CD4-positive, alpha-beta T cell treated with Interleukin-6 at 100 ng/mL for 8 hours (primary cell): ENCODE results near the gene CYB561D1.
A peak's percentile ranks its signal among the peaks of the same experiment; 100 is the strongest.

Experiments used
- DNase-seq: peaks from one replicate; pipeline ENCODE4 v3.0.0-alpha.2; 2020; ENCODE audit warnings: mixed read lengths, low spot score

Gene CYB561D1

GRCh38 chr1:109481646-109482045, 12.2 kb upstream of the CYB561D1 start:
- no peak for DNase-seq

GRCh38 chr1:109482242-109482641, 11.7 kb upstream of the CYB561D1 start:
- no peak for DNase-seq

GRCh38 chr1:109482791-109483671, 10.9 kb upstream of the CYB561D1 start:
- DNase-seq = peak; percentile 35

DNA sequence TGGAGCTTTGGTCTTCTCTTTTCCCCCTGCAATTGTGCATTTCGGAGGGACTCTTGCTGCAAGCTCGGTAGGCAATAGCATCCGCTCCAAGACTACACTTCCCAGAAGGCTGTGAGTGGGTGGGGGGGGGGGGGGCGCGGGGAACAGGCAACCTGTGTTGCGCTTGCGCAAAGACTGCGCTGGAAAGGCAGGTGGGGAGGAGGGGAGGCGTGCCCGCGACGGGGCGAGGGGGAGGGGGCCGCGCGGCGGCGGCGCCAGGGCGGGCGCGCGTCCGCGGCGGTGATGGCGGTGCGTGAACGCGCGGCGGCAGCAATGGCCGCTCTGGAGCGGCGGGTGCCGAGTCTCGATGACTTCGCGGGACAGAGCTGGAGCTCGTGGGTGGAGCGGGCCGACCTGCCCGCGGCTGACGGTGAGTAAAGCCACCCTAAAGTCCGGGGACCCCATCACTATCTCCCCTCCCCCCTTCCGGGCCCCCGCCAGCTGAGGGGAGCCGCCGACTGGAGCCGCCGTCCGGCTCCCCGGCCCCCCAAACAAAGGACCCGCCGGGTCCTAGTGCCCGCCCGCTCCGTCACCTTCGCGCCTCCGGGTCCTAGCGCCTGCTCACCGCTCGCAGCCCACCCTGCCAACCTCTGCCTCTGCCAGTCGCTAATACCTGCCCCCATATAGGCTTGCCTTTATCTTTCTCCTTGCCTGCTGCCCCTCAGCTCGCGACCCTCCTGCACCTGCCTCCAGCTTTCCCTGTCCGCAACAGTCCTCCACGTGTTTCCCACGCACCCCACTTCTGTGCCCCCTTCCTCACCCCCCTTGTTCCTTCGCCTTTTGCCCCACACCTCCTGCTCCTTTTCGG, 10.0 kb upstream of the CYB561D1 start, which contains the start of gene ATXN7L2:
Gene ATXN7L2 (plus strand): TSS at position 234 of the 847 bp plus-strand sequence. CDS start 49 bp downstream, at position 283.
- DNase-seq = peak; percentile 97

DNA sequence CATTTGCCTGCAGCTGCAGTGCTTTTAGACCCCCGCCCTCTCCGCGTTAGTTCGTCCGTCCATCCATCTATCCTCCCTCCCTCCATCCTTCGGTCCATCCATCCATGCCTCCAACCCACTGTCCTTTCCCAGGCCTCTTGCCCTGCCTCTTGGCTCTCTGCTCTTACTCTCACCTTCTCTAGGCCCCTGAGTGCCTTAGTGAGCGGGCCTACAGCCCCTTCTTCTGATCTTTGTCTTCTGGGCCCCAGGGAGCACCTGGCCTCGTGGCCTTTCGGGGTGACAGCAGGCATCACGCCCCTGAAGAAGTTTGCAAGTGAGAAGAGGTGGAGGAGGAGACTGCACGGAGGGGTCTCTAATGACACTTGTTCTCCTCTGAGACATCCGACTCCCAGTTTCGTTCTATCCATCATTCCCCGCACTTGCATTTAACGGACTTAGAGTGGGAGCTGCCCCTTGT, 9.3 kb upstream of the CYB561D1 start:
- DNase-seq = no peak

GRCh38 chr1:109485001-109485400, 8.9 kb upstream of the CYB561D1 start:
- no peak for DNase-seq

DNA sequence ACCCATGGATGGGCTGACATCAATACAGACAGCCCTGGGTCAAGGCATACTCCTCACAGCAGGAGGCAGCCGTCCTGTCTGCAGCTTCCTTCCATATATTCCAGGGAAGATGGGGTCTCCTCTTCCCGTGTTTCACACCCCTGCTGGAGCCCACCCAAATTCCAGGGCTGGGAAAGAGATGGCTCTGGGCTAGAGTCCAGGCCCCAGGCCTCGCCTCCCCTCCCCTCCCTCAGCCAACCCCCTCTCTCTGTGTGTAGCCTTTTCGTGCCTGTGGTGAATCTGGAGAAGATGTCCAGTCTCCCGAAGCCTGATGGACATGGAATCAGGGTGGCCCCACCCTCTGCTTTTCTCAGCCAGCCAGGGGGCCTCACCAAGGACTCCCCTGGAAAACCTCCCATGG, 6.6 kb upstream of the CYB561D1 start:
- no peak for DNase-seq

- no peak for DNase-seq
These were observed 5.7 kb upstream of the CYB561D1 start for GRCh38 chr1:109488201-109488600.

- DNase-seq = no peak
These were observed 5.2 kb upstream of the CYB561D1 start for GRCh38 chr1:109488696-109489095.

- DNase-seq = peak; percentile 70
These were observed 3.6 kb upstream of the CYB561D1 start for GRCh38 chr1:109490029-109490933.

- no peak for DNase-seq
These were observed 3.0 kb upstream of the CYB561D1 start for GRCh38 chr1:109490934-109491302.

GRCh38 chr1:109491372-109491771, 2.5 kb upstream of the CYB561D1 start:
- no peak for DNase-seq

GRCh38 chr1:109492779-109493178, 1.1 kb upstream of the CYB561D1 start:
- no peak for DNase-seq

GRCh38 chr1:109493227-109493626, 667 bp upstream of the CYB561D1 start:
- no peak for DNase-seq

DNA sequence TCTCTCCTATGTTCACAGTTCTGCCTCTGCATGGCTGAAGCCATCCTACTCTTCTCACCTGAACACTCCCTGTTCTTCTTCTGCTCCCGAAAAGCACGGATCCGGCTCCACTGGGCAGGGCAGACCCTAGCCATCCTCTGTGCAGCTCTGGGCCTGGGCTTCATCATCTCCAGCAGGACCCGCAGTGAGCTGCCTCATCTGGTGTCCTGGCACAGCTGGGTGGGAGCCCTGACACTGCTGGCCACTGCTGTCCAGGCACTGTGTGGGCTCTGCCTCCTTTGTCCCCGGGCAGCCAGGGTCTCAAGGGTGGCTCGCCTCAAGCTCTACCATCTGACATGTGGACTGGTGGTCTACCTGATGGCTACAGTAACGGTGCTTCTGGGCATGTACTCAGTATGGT, 1.8 kb downstream of the CYB561D1 start:
- DNase-seq = no peak

DNA sequence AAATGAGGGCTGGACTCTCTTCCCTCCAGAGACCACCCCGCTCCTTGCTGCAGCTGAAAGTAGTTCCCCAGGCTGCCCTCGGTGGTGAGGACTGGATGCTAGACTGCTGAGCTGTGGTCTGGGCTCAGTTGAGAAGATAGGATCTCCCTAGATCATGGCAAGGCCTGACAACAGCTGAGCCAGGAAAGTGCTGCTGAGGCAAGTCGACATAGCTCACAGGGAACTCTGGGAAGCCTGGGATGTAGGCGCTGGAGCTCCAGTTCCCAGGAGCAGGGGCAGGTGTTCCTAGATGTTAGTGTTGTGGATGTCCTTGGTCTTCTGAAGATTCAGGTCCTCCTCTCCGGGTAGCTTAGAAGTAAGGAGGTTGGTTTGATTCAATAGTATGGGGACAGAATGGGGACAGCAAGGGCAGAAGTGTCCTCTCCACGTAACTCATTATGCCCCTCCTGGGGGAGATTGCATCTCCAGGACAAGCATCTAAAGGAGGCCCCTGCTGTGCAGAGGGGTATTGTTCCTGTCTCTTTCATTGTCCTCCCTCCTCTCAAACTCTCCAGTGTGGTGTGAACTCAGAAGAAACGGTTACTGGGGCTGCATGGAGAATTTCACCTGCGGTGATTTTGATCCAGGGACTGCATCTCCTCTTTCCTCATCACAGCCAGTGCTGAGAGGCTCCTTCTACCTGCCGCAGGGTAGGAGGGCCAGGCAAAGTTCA, 3.7 kb downstream of the CYB561D1 start:
- no peak for DNase-seq

DNA sequence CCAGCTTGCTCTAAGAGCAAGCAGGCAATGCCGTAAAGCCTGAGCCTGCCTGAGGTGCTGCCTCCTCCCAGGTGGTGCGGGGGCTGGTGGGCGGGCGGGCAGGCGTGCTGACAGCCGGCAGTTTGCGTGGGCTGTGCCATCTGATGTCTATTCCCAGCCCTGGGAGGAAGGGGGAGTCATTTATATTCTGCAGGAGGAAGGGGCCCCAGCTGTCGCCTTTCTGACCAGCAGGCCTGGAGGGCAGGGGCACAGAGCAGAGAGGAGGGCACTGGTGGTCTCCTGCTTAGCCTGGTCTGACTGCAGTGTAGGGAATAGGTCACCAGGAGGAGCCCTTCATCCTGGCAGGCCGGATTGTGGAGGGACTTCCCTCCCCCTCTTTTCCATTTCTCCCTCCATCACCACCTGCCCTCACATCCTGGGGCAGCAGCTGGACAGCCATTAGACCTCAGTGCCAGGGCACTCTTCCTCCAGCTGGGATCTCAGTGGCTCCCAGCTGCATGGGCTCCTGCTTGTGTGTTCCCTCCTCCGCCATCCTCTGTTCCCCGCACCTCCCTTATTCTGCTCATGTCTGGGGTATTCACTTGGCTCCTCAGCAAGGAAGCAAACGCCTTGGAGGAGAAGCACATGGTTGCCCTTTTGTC, 4.4 kb downstream of the CYB561D1 start:
- no peak for DNase-seq

- no peak for DNase-seq
These were observed 5.2 kb downstream of the CYB561D1 start for GRCh38 chr1:109499081-109499480.

DNA sequence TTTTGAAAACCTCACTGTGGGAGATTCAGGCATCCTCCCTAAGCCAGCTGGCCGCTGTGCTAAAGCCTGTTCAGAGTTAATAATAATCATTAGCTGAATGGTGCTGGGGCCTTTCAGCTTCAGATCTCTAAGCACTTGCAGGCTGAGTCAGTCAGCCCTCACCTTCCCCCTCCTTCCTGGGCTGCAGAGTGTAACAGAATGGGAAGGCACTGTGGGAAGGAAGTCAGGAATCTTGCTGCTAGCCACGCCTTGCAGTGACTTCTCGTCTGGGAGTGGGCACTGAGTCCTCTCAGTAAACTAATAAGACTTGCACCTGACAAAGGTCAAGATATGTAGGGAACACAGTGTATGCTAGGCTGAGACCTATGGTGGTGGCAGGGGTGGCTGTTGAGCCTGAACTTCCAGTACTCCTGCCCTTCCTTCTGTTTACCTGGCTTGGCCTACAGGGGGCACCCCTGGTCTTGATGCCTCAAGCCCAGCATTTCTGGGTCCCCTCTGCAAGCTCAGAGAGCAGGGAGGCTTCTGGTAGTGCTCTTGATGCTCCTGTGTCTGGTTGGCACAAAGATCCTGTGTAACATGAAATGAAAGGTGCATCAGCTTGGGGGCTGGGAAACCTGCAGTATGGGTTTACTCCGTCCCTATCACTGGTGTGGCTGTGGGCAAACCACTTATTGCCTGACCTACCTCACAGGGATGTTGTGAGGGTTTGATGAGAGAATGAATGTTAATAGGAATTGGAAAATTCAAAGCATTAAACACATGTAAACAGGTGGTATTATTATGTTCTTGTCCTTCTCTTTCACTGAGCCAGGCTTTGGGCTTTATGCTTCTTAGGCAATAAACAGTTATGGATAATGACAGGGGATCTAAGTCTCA, 6.0 kb downstream of the CYB561D1 start:
- peak; percentile 62 for DNase-seq

DNA sequence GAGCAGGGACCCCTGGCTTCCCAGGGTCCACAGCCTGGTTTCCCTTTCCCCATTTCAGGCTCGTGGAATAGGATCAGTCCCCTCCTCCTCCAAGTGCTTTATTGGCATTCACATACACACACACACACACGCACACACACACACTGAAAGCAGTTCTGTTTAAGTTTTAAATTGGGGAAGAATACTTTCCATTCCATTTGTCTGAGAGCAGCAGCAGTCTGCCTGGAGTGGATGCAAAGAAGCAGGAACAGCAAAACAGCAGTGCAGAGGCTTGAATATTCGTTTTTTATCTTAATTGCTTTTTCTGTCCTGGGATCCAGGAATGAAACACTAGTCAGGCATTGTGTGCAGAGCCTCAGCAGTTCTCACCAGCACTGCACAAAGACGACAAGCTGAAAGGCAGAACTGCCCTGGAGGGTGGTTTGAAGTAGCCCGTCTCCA, 7.1 kb downstream of the CYB561D1 start:
- DNase-seq = no peak
